HCT116 (cell line): Measurements from ENCODE around the gene CLCN4. TPM values are rescaled to one million over a fixed set of nuclear protein-coding genes. Genes with fewer than 3 reads are reported as not detected.

Source experiments
- ATAC-seq: fragments of 200-7000 bp; cut with Tn5 transposase; 2 replicates; pipeline ENCODE4 v1.9.1; 2020; ENCODE audit warnings: mild to moderate bottlenecking, moderate library complexity
- BruUV-seq: library from RNA; stranded (reverse); fragments of 400-500 nt; replicated peaks from 2 replicates; lab custom pipeline; 2021; lab: Mats Ljungman, UMichigan
- CTCF ChIA-PET: fragments of 300-600 bp; sonication (Branson Sonifier 250); formaldehyde crosslinking; loops from one replicate; lab custom pipeline; 2021; ENCODE audit warnings: antibody characterized with exemption; lab: Charles Lee
- POLR2A ChIA-PET: fragments of 300-600, 350-600 bp; sonication (Branson Sonifier 250); formaldehyde crosslinking; loops from one replicate; lab custom pipeline; 2021; ENCODE audit warnings: antibody characterized with exemption; lab: Charles Lee
- RAD21 ChIA-PET, 2 experiments: fragments of 300-600 bp; sonication (Branson Sonifier 250); formaldehyde crosslinking; loops; one replicate each; lab custom pipeline; 2023; ENCODE audit warnings: low total read pairs in 2 of 2; ENCODE audit not compliant: uncharacterized antibody in 2 of 2, unreplicated experiment in 2 of 2, low non-redundant PET in 1 of 2; lab: Charles Lee
- DNase-seq: peaks from one replicate; pipeline ENCODE4 v3.0.0-alpha.2; 2010; ENCODE audit warnings: low read depth, low spot score
- H2AFZ ChIP-seq: fragments of 200-600 bp; shearing (Covaris generic), sonication (generic); 2 replicates; pipeline ENCODE4 v1.6.1; 2017; ENCODE audit warnings: low read depth, mixed run types, mixed read lengths, antibody characterized with exemption, low read length; ENCODE audit not compliant: poor library complexity, severe bottlenecking
- H3K27ac ChIP-seq: 2 replicates; pipeline ENCODE4 v1.5.1; 2012; ENCODE audit warnings: low read depth, low read length
- H3K27me3 ChIP-seq: fragments of 200-600 bp; sonication (generic); 2 replicates; pipeline ENCODE4 v1.6.1; 2016; ENCODE audit warnings: mixed run types, low read length, mixed read lengths; ENCODE audit not compliant: insufficient read depth
- H3K36me3 ChIP-seq, 2 experiments: fragments of 200-500 bp in 1 of 2; fragments of 200-600 bp in 1 of 2; sonication (Bioruptor generic) in 1 of 2; sonication (generic) in 1 of 2; 2 replicates each; pipeline versions ENCODE4 v1.5.1 to v1.6.1; 2014 to 2016; ENCODE audit warnings: low read length in 2 of 2, inconsistent platforms in 1 of 2, mixed read lengths in 1 of 2, mixed run types in 1 of 2; ENCODE audit not compliant: insufficient read depth in 2 of 2, control insufficient read depth in 1 of 2
- H3K4me1 ChIP-seq, 2 experiments: fragments of 200-600 bp in 1 of 2; sonication (generic) in 1 of 2; 2 replicates each; pipeline versions ENCODE4 v1.5.1 to v1.6.1; 2012 to 2017; ENCODE audit warnings: low read length in 2 of 2, inconsistent platforms in 1 of 2, mild to moderate bottlenecking in 1 of 2, mixed read lengths in 1 of 2, mixed run types in 1 of 2, moderate library complexity in 1 of 2; ENCODE audit not compliant: insufficient read depth in 2 of 2, control insufficient read depth in 1 of 2
- H3K4me2 ChIP-seq: fragments of 200-600 bp; sonication (generic); 2 replicates; pipeline ENCODE4 v1.6.1; 2017; ENCODE audit warnings: mixed run types, low read length, mixed read lengths
- H3K4me3 ChIP-seq, 2 experiments: fragments of 200-600 bp in 1 of 2; sonication (generic) in 1 of 2; replicated peaks in 1 of 2; 2 replicates each; pipeline ENCODE4 v1.5.1; 2011 to 2016; ENCODE audit warnings: low read length in 2 of 2, control low read depth in 1 of 2, low read depth in 1 of 2, mild to moderate bottlenecking in 1 of 2, mixed read lengths in 1 of 2, mixed run types in 1 of 2
- H3K79me2 ChIP-seq: fragments of 200-600 bp; sonication (generic); 2 replicates; pipeline ENCODE4 v1.6.1; 2017; ENCODE audit warnings: mild to moderate bottlenecking, mixed run types, low read length, moderate library complexity, mixed read lengths; ENCODE audit not compliant: insufficient read depth
- H3K9ac ChIP-seq: fragments of 200-600 bp; sonication (generic); 2 replicates; pipeline ENCODE4 v1.6.1; 2016; ENCODE audit warnings: low read length, mixed read lengths
- H3K9me2 ChIP-seq: fragments of 200-600 bp; sonication (generic), shearing (Covaris generic); 2 replicates; pipeline ENCODE4 v1.6.1; 2017; ENCODE audit warnings: mixed run types, mild to moderate bottlenecking, moderate library complexity; ENCODE audit not compliant: insufficient read depth
- H3K9me3 ChIP-seq, 2 experiments: fragments of 200-500 bp in 1 of 2; fragments of 200-600 bp in 1 of 2; sonication (Bioruptor generic) in 1 of 2; sonication (generic) in 1 of 2; 2 replicates each; pipeline ENCODE4 v1.6.1; 2014 to 2017; ENCODE audit warnings: low read length in 2 of 2, mixed read lengths in 2 of 2, inconsistent platforms in 1 of 2, low read depth in 1 of 2, mild to moderate bottlenecking in 1 of 2, mixed run types in 1 of 2, moderate library complexity in 1 of 2; ENCODE audit not compliant: control insufficient read depth in 1 of 2, insufficient read depth in 1 of 2
- H4K20me1 ChIP-seq: fragments of 200-600 bp; sonication (generic), shearing (Covaris generic); 2 replicates; pipeline ENCODE4 v1.6.1; 2017; ENCODE audit warnings: mixed run types, mild to moderate bottlenecking, moderate library complexity; ENCODE audit not compliant: insufficient read depth
- CEBPB ChIP-seq: IDR thresholded peaks from 2 replicates; pipeline ENCODE4 v1.6.1; 2012; ENCODE audit warnings: low read depth
- EGR1 ChIP-seq: IDR thresholded peaks from 2 replicates; pipeline ENCODE4 v1.6.1; 2012; ENCODE audit warnings: low read depth
- ELF1 ChIP-seq: IDR thresholded peaks from 2 replicates; pipeline ENCODE4 v1.6.1; 2012; ENCODE audit warnings: low read depth, borderline replicate concordance
- EZH2 ChIP-seq: fragments of 200-600 bp; sonication (generic); IDR thresholded peaks from 2 replicates; pipeline ENCODE4 v1.6.1; 2017; ENCODE audit warnings: antibody characterized with exemption, mixed run types
- JUND ChIP-seq: IDR thresholded peaks from 2 replicates; pipeline ENCODE4 v1.6.1; 2012
- REST ChIP-seq: IDR thresholded peaks from 2 replicates; pipeline ENCODE4 v1.6.1; 2012; ENCODE audit warnings: low read depth
- SIN3A ChIP-seq: IDR thresholded peaks from 2 replicates; pipeline ENCODE4 v1.6.1; 2012; ENCODE audit warnings: low read depth
- SRF ChIP-seq: IDR thresholded peaks from 2 replicates; pipeline ENCODE4 v1.6.1; 2012; ENCODE audit warnings: low read depth
- TCF7L2 ChIP-seq: IDR thresholded peaks from 2 replicates; pipeline ENCODE4 v1.7.0; 2011; ENCODE audit warnings: borderline replicate concordance, inconsistent platforms; ENCODE audit not compliant: insufficient read depth, insufficient read length; ENCODE audit errors: extremely low read depth
- YY1 ChIP-seq: IDR thresholded peaks from 2 replicates; pipeline ENCODE4 v1.6.1; 2011; ENCODE audit warnings: low read length, low read depth, moderate library complexity, mild to moderate bottlenecking; ENCODE audit not compliant: insufficient replicate concordance; ENCODE audit errors: extremely low read depth
- ZNF274 ChIP-seq: fragments of 200-500 bp; sonication (Bioruptor generic); IDR thresholded peaks from 2 replicates; pipeline ENCODE4 v1.6.1; 2014; ENCODE audit warnings: mild to moderate bottlenecking, low read depth, low read length, inconsistent platforms
- intact Hi-C: fragments of 100-400 bp; cut with micrococcal nuclease; formaldehyde crosslinking; loops from 2 replicates; pipeline ENCODE4 v1.10.0; 2022
- total RNA-seq: library from RNA; stranded (reverse); gene quantifications from one replicate; pipeline ENCODE4 v1.2.1, GENCODE V29; 2021; ENCODE audit not compliant: unreplicated experiment
- TF ChIP-seq, protein P1 (sequence below): IDR thresholded peaks from 2 replicates; pipeline ENCODE4 v1.6.1; 2011; ENCODE audit warnings: mild to moderate bottlenecking, low read length, moderate library complexity; ENCODE audit not compliant: insufficient replicate concordance; ENCODE audit errors: extremely low read depth

CLCN4 gene
- total RNA-seq, 1 experiment from 2014 or later: 3.1 TPM

GRCh38 chrX:10169175-10169574 lies 12.4 kb downstream of the CLCN4 start:
- Histone ChIP-seq H3K4me2 (no peak overlapping the region), H3K9ac (no peak overlapping the region), H3K27me3 (no peaks in the 10 kb centered on the region), H3K79me2 (no peaks in the 10 kb centered on the region), H3K9me3 (no peaks in the 10 kb centered on the region), H2AFZ (no peak overlapping the region), H3K27ac (no peak overlapping the region), H4K20me1 (no peaks in the 10 kb centered on the region), H3K36me3 (no peaks in the 10 kb centered on the region)
- intact Hi-C loops: no loop called here
- DNase-seq: no peak
- no TSS peak for BruUV-seq
- RAD21 ChIA-PET: no interaction called here
- ATAC-seq: no peak
- TF ChIP-seq EGR1: no peak
- TF ChIP-seq CEBPB: no peak
- no peak for TF ChIP-seq YY1
- no peak for TF ChIP-seq JUND
- TF ChIP-seq, protein P1, sequence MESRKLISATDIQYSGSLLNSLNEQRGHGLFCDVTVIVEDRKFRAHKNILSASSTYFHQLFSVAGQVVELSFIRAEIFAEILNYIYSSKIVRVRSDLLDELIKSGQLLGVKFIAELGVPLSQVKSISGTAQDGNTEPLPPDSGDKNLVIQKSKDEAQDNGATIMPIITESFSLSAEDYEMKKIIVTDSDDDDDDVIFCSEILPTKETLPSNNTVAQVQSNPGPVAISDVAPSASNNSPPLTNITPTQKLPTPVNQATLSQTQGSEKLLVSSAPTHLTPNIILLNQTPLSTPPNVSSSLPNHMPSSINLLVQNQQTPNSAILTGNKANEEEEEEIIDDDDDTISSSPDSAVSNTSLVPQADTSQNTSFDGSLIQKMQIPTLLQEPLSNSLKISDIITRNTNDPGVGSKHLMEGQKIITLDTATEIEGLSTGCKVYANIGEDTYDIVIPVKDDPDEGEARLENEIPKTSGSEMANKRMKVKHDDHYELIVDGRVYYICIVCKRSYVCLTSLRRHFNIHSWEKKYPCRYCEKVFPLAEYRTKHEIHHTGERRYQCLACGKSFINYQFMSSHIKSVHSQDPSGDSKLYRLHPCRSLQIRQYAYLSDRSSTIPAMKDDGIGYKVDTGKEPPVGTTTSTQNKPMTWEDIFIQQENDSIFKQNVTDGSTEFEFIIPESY: no peak
- no peak for TF ChIP-seq TCF7L2
- no peak for TF ChIP-seq ELF1
- no peak for TF ChIP-seq SIN3A
- no peak for TF ChIP-seq REST
- TF ChIP-seq ZNF274: no peak
- no peak for TF ChIP-seq EZH2
- no peak for TF ChIP-seq SRF
- TF ChIP-seq, all 23 proteins: peak for 0
- Histone ChIP-seq H3K4me3 (no peak overlapping the region), H3K9me2 (no peaks in the 10 kb centered on the region), H3K4me1 (peaks cover 5 to 7% of the 10 kb centered on the region in 2 experiments; a peak in 2 of 4 replicates)
- CTCF ChIA-PET: no interaction called here
- POLR2A ChIA-PET: no interaction called here
